CD8-positive, alpha-beta memory T cell (primary cell): ENCODE data around the gene FHL1. TPM values are rescaled to one million over a fixed set of nuclear protein-coding genes. Genes with fewer than 3 reads are reported as not detected.
A peak's percentile ranks its signal among the peaks of the same experiment; 100 is the strongest.

Experiments
- CTCF ChIA-PET: fragments of 350-600 bp; sonication (Branson Sonifier 250); formaldehyde crosslinking; loops from one replicate; lab custom pipeline; 2021; ENCODE audit warnings: antibody characterized with exemption; lab: Charles Lee
- POLR2A ChIA-PET: fragments of 350-600 bp; sonication (Branson Sonifier 250); formaldehyde crosslinking; loops from one replicate; lab custom pipeline; 2021; ENCODE audit warnings: antibody characterized with exemption; lab: Charles Lee
- DNase-seq, 5 donors: peaks; one replicate each; pipeline versions ENCODE4 v3.0.0 to v3.0.0-alpha.2; 2020 to 2022; ENCODE audit warnings: mixed read lengths in 1 of 5
- H3K27ac ChIP-seq: one replicate; pipeline ENCODE4 v1.7.0; 2013; ENCODE audit warnings: low read depth, mild to moderate bottlenecking, low read length, moderate library complexity
- H3K27me3 ChIP-seq: 2 replicates; pipeline ENCODE4 v1.7.0; 2013; ENCODE audit warnings: low read length, mild to moderate bottlenecking; ENCODE audit not compliant: insufficient read depth, poor library complexity, severe bottlenecking
- H3K36me3 ChIP-seq: 2 replicates; pipeline ENCODE4 v1.7.0; 2013; ENCODE audit warnings: mild to moderate bottlenecking, low read length, moderate library complexity; ENCODE audit not compliant: insufficient read depth
- H3K4me1 ChIP-seq: 2 replicates; pipeline ENCODE4 v1.7.0; 2013; ENCODE audit warnings: mild to moderate bottlenecking, low read length, moderate library complexity; ENCODE audit not compliant: insufficient read depth
- H3K4me3 ChIP-seq: 2 replicates; pipeline ENCODE4 v1.7.0; 2013; ENCODE audit warnings: mild to moderate bottlenecking, low read length
- H3K9me3 ChIP-seq: 2 replicates; pipeline ENCODE4 v1.7.0; 2013; ENCODE audit warnings: mild to moderate bottlenecking, low read length
- H3K27ac Mint-ChIP-seq, 8 donors: one replicate each; pipeline ENCODE4 v1.8.0; 2020 to 2021; ENCODE audit warnings: mixed read lengths in 8 of 8, mild to moderate bottlenecking in 6 of 8, inconsistent platforms in 3 of 8, moderate library complexity in 3 of 8
- H3K27me3 Mint-ChIP-seq, 2 donors: one replicate each; pipeline ENCODE4 v1.8.0; 2020 to 2021; ENCODE audit warnings: mixed read lengths in 2 of 2, mild to moderate bottlenecking in 1 of 2, moderate library complexity in 1 of 2
- H3K36me3 Mint-ChIP-seq, 3 donors: one replicate each; pipeline ENCODE4 v1.8.0; 2020 to 2021; ENCODE audit warnings: mixed read lengths in 3 of 3, inconsistent platforms in 1 of 3, mild to moderate bottlenecking in 1 of 3
- H3K4me1 Mint-ChIP-seq, 3 donors: one replicate each; pipeline ENCODE4 v1.8.0; 2020 to 2021; ENCODE audit warnings: mixed read lengths in 3 of 3, inconsistent platforms in 1 of 3, mild to moderate bottlenecking in 1 of 3
- H3K4me3 Mint-ChIP-seq, 7 donors: one replicate each; pipeline ENCODE4 v1.8.0; 2020 to 2021; ENCODE audit warnings: mixed read lengths in 7 of 7, mild to moderate bottlenecking in 6 of 7, moderate library complexity in 4 of 7, inconsistent platforms in 2 of 7
- H3K9me3 Mint-ChIP-seq, 5 donors: one replicate each; pipeline ENCODE4 v1.8.0; 2020 to 2022; ENCODE audit warnings: mixed read lengths in 5 of 5, mild to moderate bottlenecking in 3 of 5, moderate library complexity in 2 of 5, inconsistent platforms in 1 of 5
- polyA plus RNA-seq: library from polyadenylated mRNA; unstranded; fragments of 300-500 nt; fragmentation: Illumina TruSeq; gene quantifications from one replicate; pipeline ENCODE4 v1.2.3, GENCODE V29; 2021
- total RNA-seq, 2 experiments: library from RNA; stranded (reverse); gene quantifications; one replicate each; pipeline ENCODE4 v1.2.3, GENCODE V29; 2021

FHL1 gene
- total and polyA plus RNA-seq, 3 experiments from 2014 or later = 7.5 to 18.5 (median 8.1) TPM

- POLR2A ChIA-PET = no interaction called here
- Histone ChIP-seq H3K9me3 (no peaks in the 10 kb centered on the region), H3K27me3 (no peaks in the 10 kb centered on the region), H3K27ac (no peak overlapping the region), H3K4me3 (no peak overlapping the region), H3K4me1 (no peaks in the 10 kb centered on the region), H3K36me3 (no peaks in the 10 kb centered on the region)
- Mint-ChIP-seq H3K4me3 (no peak overlapping the region), H3K4me1 (no peaks in the 10 kb centered on the region), H3K9me3 (no peaks in the 10 kb centered on the region), H3K36me3 (peaks cover 0 to 39% (median 3%) of the 10 kb centered on the region in 3 donors), H3K27ac (peak overlapping the region in 1 of 8 donors; percentile 47), H3K27me3 (peaks cover 0 to 3% of the 10 kb centered on the region in 2 donors)
- CTCF ChIA-PET = no interaction called here
- no peak for DNase-seq
These were observed 65.3 kb downstream of the FHL1 start for GRCh38 chrX:136212557-136213111.

GRCh38 chrX:136214551-136214950 is 67.2 kb downstream of the FHL1 start:
- Mint-ChIP-seq H3K27ac (no peak overlapping the region), H3K9me3 (no peaks in the 10 kb centered on the region), H3K4me3 (peak overlapping the region in 1 of 7 donors; percentile 27), H3K27me3 (peaks cover 0 to 3% of the 10 kb centered on the region in 2 donors), H3K4me1 (no peaks in the 10 kb centered on the region), H3K36me3 (peaks cover 0 to 49% (median 1%) of the 10 kb centered on the region in 3 donors)
- POLR2A ChIA-PET = no interaction called here
- H3K36me3 ChIP-seq = no peaks in the 10 kb centered on the region
- H3K27ac ChIP-seq = no peak overlapping the region
- H3K4me3 ChIP-seq = no peak overlapping the region
- H3K4me1 ChIP-seq = no peaks in the 10 kb centered on the region
- CTCF ChIA-PET = no interaction called here
- no peak for DNase-seq
- H3K27me3 ChIP-seq = no peaks in the 10 kb centered on the region
- no peaks in the 10 kb centered on the region for H3K9me3 ChIP-seq

- Histone ChIP-seq H3K27ac (no peak overlapping the region), H3K9me3 (no peaks in the 10 kb centered on the region), H3K4me3 (no peak overlapping the region), H3K36me3 (no peaks in the 10 kb centered on the region), H3K27me3 (no peaks in the 10 kb centered on the region), H3K4me1 (no peaks in the 10 kb centered on the region)
- DNase-seq = no peak
- H3K36me3 Mint-ChIP-seq = peaks cover 0 to 51% (median 0%) of the 10 kb centered on the region in 3 donors
- H3K9me3 Mint-ChIP-seq = no peaks in the 10 kb centered on the region
- H3K27ac Mint-ChIP-seq = peak overlapping the region in 1 of 8 donors; percentile 48
- H3K4me1 Mint-ChIP-seq = no peaks in the 10 kb centered on the region
- CTCF ChIA-PET = no interaction called here
- POLR2A ChIA-PET = no interaction called here
- peaks cover 0 to 3% of the 10 kb centered on the region in 2 donors for H3K27me3 Mint-ChIP-seq
- no peak overlapping the region for H3K4me3 Mint-ChIP-seq
These were observed 68.2 kb downstream of the FHL1 start for GRCh38 chrX:136215559-136215958.

GRCh38 chrX:136219893-136220292 is 72.6 kb downstream of the FHL1 start:
- Mint-ChIP-seq H3K9me3 (no peaks in the 10 kb centered on the region), H3K4me3 (no peak overlapping the region), H3K4me1 (no peaks in the 10 kb centered on the region), H3K27ac (peak overlapping the region in 1 of 8 donors; percentile 56), H3K27me3 (no peaks in the 10 kb centered on the region), H3K36me3 (peaks cover 0 to 70% (median 5%) of the 10 kb centered on the region in 3 donors)
- Histone ChIP-seq H3K4me3 (no peak overlapping the region), H3K27me3 (no peaks in the 10 kb centered on the region), H3K9me3 (no peaks in the 10 kb centered on the region), H3K4me1 (no peaks in the 10 kb centered on the region), H3K27ac (no peak overlapping the region), H3K36me3 (no peaks in the 10 kb centered on the region)
- CTCF ChIA-PET = interaction anchor here (1.2 kb wide), 1 partner anchor 191 kb away, joined by 3 read pairs; no protein-coding TSS in a partner anchor
- POLR2A ChIA-PET = no interaction called here
- DNase-seq = no peak

- Histone ChIP-seq H3K4me3 (no peak overlapping the region), H3K9me3 (no peaks in the 10 kb centered on the region), H3K27ac (no peak overlapping the region), H3K36me3 (no peaks in the 10 kb centered on the region), H3K4me1 (no peaks in the 10 kb centered on the region), H3K27me3 (no peaks in the 10 kb centered on the region)
- ChIA-PET CTCF (interaction anchor here (1.2 kb wide), 1 partner anchor 191 kb away, joined by 3 read pairs; no protein-coding TSS in a partner anchor), POLR2A (no interaction called here)
- no peak for DNase-seq
- Mint-ChIP-seq H3K36me3 (peaks cover 0 to 73% (median 7%) of the 10 kb centered on the region in 3 donors), H3K27ac (no peak overlapping the region), H3K4me1 (no peaks in the 10 kb centered on the region), H3K4me3 (no peak overlapping the region), H3K9me3 (no peaks in the 10 kb centered on the region), H3K27me3 (no peaks in the 10 kb centered on the region)
These were observed 73.2 kb downstream of the FHL1 start for GRCh38 chrX:136220540-136220939.

- H3K4me1 ChIP-seq = no peaks in the 10 kb centered on the region
- CTCF ChIA-PET = no interaction called here
- Mint-ChIP-seq H3K36me3 (peaks cover 0 to 73% (median 10%) of the 10 kb centered on the region in 3 donors), H3K4me1 (no peaks in the 10 kb centered on the region), H3K27ac (no peak overlapping the region), H3K9me3 (no peaks in the 10 kb centered on the region), H3K27me3 (no peaks in the 10 kb centered on the region), H3K4me3 (no peak overlapping the region)
- DNase-seq = no peak
- no peaks in the 10 kb centered on the region for H3K36me3 ChIP-seq
- no peaks in the 10 kb centered on the region for H3K27me3 ChIP-seq
- H3K27ac ChIP-seq = no peak overlapping the region
- H3K4me3 ChIP-seq = no peak overlapping the region
- POLR2A ChIA-PET = no interaction called here
- H3K9me3 ChIP-seq = no peaks in the 10 kb centered on the region
These were observed 73.6 kb downstream of the FHL1 start for GRCh38 chrX:136220951-136221350.

GRCh38 chrX:136221851-136222513 is 74.6 kb downstream of the FHL1 start:
- Histone ChIP-seq H3K27ac (no peak overlapping the region), H3K36me3 (no peaks in the 10 kb centered on the region), H3K27me3 (no peaks in the 10 kb centered on the region), H3K4me3 (no peak overlapping the region), H3K4me1 (no peaks in the 10 kb centered on the region), H3K9me3 (no peaks in the 10 kb centered on the region)
- H3K36me3 Mint-ChIP-seq = peaks cover 0 to 79% (median 10%) of the 10 kb centered on the region in 3 donors
- peaks cover 0 to under 1% (median 0%) of the 10 kb centered on the region in 3 donors for H3K4me1 Mint-ChIP-seq
- ChIA-PET POLR2A (no interaction called here), CTCF (interaction anchor here (1.7 kb wide), 1 partner anchor 179 kb away, joined by 3 read pairs; no protein-coding TSS in a partner anchor)
- no peaks in the 10 kb centered on the region for H3K27me3 Mint-ChIP-seq
- DNase-seq = no peak
- H3K27ac Mint-ChIP-seq = no peak overlapping the region
- H3K4me3 Mint-ChIP-seq = no peak overlapping the region
- no peaks in the 10 kb centered on the region for H3K9me3 Mint-ChIP-seq

- no peaks in the 10 kb centered on the region for H3K9me3 ChIP-seq
- DNase-seq = no peak
- H3K36me3 ChIP-seq = no peaks in the 10 kb centered on the region
- H3K9me3 Mint-ChIP-seq = no peaks in the 10 kb centered on the region
- no peaks in the 10 kb centered on the region for H3K27me3 ChIP-seq
- H3K27ac Mint-ChIP-seq = peak overlapping the region in 1 of 8 donors; percentile 44
- peaks cover 0 to 6% of the 10 kb centered on the region in 2 donors for H3K27me3 Mint-ChIP-seq
- H3K4me3 ChIP-seq = no peak overlapping the region
- H3K4me1 Mint-ChIP-seq = peaks cover 13 to 22% (median 16%) of the 10 kb centered on the region in 3 donors
- ChIA-PET POLR2A (no interaction called here), CTCF (no interaction called here)
- H3K4me3 Mint-ChIP-seq = no peak overlapping the region
- no peak overlapping the region for H3K27ac ChIP-seq
- H3K4me1 ChIP-seq = no peaks in the 10 kb centered on the region
- H3K36me3 Mint-ChIP-seq = peaks cover 0 to 76% (median 14%) of the 10 kb centered on the region in 3 donors
These were observed 79.7 kb downstream of the FHL1 start for GRCh38 chrX:136227074-136227473.
